HG02885 (cell line): ENCODE measurements around the gene TJAP1.

ENCODE experiments used
- ATAC-seq: cut with Tn5 transposase; IDR thresholded peaks from one replicate; pipeline ENCODE4 v1.9.1; 2021; ENCODE audit warnings: mild to moderate bottlenecking; ENCODE audit not compliant: unreplicated experiment, poor library complexity

Gene TJAP1

GRCh38 chr6:43499028-43499815, 21.9 kb downstream of the TJAP1 start:
- no peak for ATAC-seq

- ATAC-seq = no peak
Observed at GRCh38 chr6:43500921-43501320, 23.6 kb downstream of the TJAP1 start.

- ATAC-seq = no peak
Observed at GRCh38 chr6:43502666-43503065, 25.3 kb downstream of the TJAP1 start.

GRCh38 chr6:43503443-43503842, 26.1 kb downstream of the TJAP1 start:
- ATAC-seq = no peak

- ATAC-seq = no peak
Observed at GRCh38 chr6:43504756-43505593, 27.6 kb downstream of the TJAP1 start.

- ATAC-seq = no peak
Observed at GRCh38 chr6:43505718-43506117, 28.3 kb downstream of the TJAP1 start.

GRCh38 chr6:43506171-43506570, 28.8 kb downstream of the TJAP1 start:
- no peak for ATAC-seq

GRCh38 chr6:43506667-43507471, 29.5 kb downstream of the TJAP1 start:
- no peak for ATAC-seq

- no peak for ATAC-seq
Observed at GRCh38 chr6:43508481-43509141, 31.2 kb downstream of the TJAP1 start.

- ATAC-seq = peak; percentile 2
Observed at GRCh38 chr6:43509142-43509983, 32.0 kb downstream of the TJAP1 start.

- ATAC-seq = peak; percentile 67
Observed at GRCh38 chr6:43509984-43510826, 32.8 kb downstream of the TJAP1 start, which contains the start of gene LRRC73. LRRC73 (minus strand) TSS chr6:43510346; CDS start chr6:43509785, 561 bp downstream.

GRCh38 chr6:43510827-43511163, 33.4 kb downstream of the TJAP1 start:
- ATAC-seq = no peak

- ATAC-seq = no peak
Observed at GRCh38 chr6:43511824-43512415, 34.5 kb downstream of the TJAP1 start.

GRCh38 chr6:43515808-43516207, 38.4 kb downstream of the TJAP1 start:
- no peak for ATAC-seq

- no peak for ATAC-seq
Observed at GRCh38 chr6:43516367-43516696, 39.0 kb downstream of the TJAP1 start.

GRCh38 chr6:43516697-43517504, 39.5 kb downstream of the TJAP1 start, which contains the start of the genes POLR1C and YIPF3:
POLR1C (plus strand) TSS chr6:43517089; CDS start chr6:43517110, 21 bp downstream.
YIPF3 (minus strand) TSS chr6:43516926; CDS start chr6:43516807, 119 bp downstream.
- ATAC-seq = peak; percentile 92
